ENCODE results near the gene EEIG1.

Gene EEIG1

DNA sequence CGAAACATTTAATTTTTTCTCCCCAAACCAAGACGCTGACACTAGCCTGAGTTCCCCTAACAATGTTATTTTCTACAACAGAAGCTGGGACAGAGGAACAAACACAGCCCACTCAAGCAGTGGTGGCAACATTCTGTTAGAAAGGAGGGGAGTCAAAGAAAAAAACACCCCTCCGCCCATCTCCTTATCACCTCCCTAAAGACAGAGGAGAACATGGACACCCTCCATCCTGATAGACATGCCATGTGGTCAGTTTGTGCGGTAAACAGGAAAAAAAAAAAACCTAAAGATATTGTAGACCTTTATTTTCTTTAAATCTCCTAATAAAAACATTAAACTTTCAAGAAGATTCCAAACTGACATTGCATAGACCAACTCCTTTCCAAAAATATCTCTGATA lies 40.2 kb downstream of the EEIG1 start:
- no peak overlapping the region for H3K4me3 ChIP-seq (ENCODE audit: low read length)
- no peaks in the 10 kb centered on the region for H3K27me3 ChIP-seq (replicated peaks; ENCODE audit: insufficient read depth, low read length)
- TF ChIP-seq EZH2 (optimal IDR thresholded peaks at IDR 0.05; ENCODE audit: low read depth, low read length) (no peak), EZH2phosphoT487 (IDR thresholded peaks at IDR 0.05; ENCODE audit: low read length) (no peak)
- TF ChIP-seq, protein P1, sequence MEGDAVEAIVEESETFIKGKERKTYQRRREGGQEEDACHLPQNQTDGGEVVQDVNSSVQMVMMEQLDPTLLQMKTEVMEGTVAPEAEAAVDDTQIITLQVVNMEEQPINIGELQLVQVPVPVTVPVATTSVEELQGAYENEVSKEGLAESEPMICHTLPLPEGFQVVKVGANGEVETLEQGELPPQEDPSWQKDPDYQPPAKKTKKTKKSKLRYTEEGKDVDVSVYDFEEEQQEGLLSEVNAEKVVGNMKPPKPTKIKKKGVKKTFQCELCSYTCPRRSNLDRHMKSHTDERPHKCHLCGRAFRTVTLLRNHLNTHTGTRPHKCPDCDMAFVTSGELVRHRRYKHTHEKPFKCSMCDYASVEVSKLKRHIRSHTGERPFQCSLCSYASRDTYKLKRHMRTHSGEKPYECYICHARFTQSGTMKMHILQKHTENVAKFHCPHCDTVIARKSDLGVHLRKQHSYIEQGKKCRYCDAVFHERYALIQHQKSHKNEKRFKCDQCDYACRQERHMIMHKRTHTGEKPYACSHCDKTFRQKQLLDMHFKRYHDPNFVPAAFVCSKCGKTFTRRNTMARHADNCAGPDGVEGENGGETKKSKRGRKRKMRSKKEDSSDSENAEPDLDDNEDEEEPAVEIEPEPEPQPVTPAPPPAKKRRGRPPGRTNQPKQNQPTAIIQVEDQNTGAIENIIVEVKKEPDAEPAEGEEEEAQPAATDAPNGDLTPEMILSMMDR (IDR thresholded peaks at IDR 0.05; ENCODE audit: low read length): no peak
- H3F3A ChIP-seq (ENCODE audit: insufficient read depth, low read length): no peaks in the 10 kb centered on the region
- H3K27ac ChIP-seq (ENCODE audit: low read length): no peak overlapping the region
- no peak overlapping the region for H3K4me2 ChIP-seq (ENCODE audit: low read depth, low read length)
- no peaks in the 10 kb centered on the region for H3K9me2 ChIP-seq (replicated peaks; ENCODE audit: insufficient read depth, low read length)
- no peak for DNase-seq
- no peaks in the 10 kb centered on the region for H3K36me3 ChIP-seq (replicated peaks; ENCODE audit: insufficient read depth, low read length)
- H4K20me1 ChIP-seq (ENCODE audit: insufficient read depth, low read length): 0 out of 2 replicates have a peak, but pooled peaks cover 2% of the 10 kb centered on the region
- H3K9ac ChIP-seq (ENCODE audit: low read length): no peak overlapping the region
- H2AFZ ChIP-seq (ENCODE audit: low read length): no peak overlapping the region
- peaks cover 8% of the 10 kb centered on the region for H3K4me1 ChIP-seq (ENCODE audit: low read length)
- H3K9me3 ChIP-seq (replicated peaks; ENCODE audit: insufficient read depth, low read length): no peaks in the 10 kb centered on the region
- peaks cover 20% of the 10 kb centered on the region for H3K79me2 ChIP-seq (ENCODE audit: low read length)

DNA sequence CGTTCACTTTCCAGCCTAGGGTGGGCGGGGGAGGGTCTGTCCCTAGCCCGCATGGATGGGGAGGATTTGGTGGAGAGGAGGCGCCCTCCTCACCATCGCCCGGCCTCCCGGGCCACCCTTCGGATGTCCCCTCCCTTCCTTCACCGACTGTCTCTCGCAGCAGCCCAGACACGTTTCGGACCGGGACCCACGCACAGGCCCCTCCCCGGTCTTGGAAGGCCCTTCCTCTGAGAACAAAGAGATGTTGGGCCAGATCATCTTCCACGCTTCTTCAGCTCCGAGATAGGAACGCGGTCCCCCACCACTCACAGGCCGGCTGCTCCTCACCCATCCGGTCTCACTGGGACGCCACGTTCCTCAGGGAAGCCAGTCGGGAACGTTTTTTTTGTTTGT lies 42.5 kb downstream of the EEIG1 start:
- H3F3A ChIP-seq (ENCODE audit: insufficient read depth, low read length): no peaks in the 10 kb centered on the region
- H3K4me3 ChIP-seq (ENCODE audit: low read length): peak overlapping the region; percentile 84; the same call in 1 of the 2 replicates
- peaks cover 35% of the 10 kb centered on the region for H3K79me2 ChIP-seq (ENCODE audit: low read length)
- no peak overlapping the region for H3K27ac ChIP-seq (ENCODE audit: low read length)
- H4K20me1 ChIP-seq (ENCODE audit: insufficient read depth, low read length): 0 out of 2 replicates have a peak, but pooled peaks cover 4% of the 10 kb centered on the region
- no peak for TF ChIP-seq EZH2phosphoT487 (IDR thresholded peaks at IDR 0.05; ENCODE audit: low read length)
- TF ChIP-seq EZH2 (optimal IDR thresholded peaks at IDR 0.05; ENCODE audit: low read depth, low read length): no peak
- TF ChIP-seq, protein P1 (IDR thresholded peaks at IDR 0.05; ENCODE audit: low read length): no peak
- H3K9me2 ChIP-seq (replicated peaks; ENCODE audit: insufficient read depth, low read length): no peaks in the 10 kb centered on the region
- no peaks in the 10 kb centered on the region for H3K36me3 ChIP-seq (replicated peaks; ENCODE audit: insufficient read depth, low read length)
- no peak overlapping the region for H3K9ac ChIP-seq (ENCODE audit: low read length)
- peaks cover 8% of the 10 kb centered on the region for H3K4me1 ChIP-seq (ENCODE audit: low read length)
- no peak for DNase-seq
- peak overlapping the region; percentile 86 for H3K4me2 ChIP-seq (ENCODE audit: low read depth, low read length)
- H3K9me3 ChIP-seq (replicated peaks; ENCODE audit: insufficient read depth, low read length): no peaks in the 10 kb centered on the region
- no peaks in the 10 kb centered on the region for H3K27me3 ChIP-seq (replicated peaks; ENCODE audit: insufficient read depth, low read length)
- no peak overlapping the region for H2AFZ ChIP-seq (ENCODE audit: low read length)

DNA sequence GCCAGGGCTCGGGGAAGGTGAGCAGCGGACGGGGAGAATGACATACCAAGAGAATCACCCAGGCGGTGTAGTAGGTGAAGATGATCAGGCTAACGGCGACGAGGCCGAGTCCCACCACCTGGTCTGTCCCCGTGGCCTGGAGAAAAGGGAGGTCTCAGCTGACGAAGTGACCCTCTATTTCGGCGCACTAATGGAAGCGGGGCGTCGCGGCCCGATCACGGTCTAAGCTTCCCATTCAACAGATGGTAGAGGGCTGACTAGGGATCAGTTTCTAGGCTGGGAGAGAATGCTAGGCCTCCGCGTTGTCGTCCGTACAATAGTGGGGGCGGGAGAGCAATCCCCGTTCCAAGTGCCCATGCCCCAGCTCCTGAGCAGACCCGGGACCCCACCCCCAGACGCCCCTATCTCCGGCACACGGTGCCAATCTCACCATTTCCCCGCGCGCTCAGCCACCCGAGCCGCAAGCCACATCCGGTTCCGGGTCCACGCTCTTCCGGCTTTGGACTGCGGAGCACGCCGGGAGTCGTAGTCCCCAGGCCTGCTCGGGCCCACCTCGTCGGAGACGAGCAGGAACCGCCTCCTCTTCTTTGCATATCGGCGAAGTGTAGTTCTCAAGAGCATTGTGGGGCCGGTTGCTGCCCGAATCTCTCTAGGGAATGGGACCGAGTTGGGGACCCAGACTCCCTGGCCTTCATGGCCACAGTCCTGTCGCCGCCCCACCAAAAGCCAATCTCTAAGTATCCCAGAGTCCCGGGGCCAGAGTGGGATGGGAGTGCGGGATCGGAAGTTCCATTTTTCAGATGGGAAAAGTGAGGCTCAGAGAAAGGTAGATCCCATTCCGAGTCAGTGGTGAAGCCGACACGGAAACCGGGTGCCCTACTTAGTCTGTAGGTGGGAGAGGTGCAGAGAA lies 43.1 kb downstream of the EEIG1 start, which contains the start of gene DPM2:
TSS of gene DPM2 (minus strand) at position 467 of the 910 bp plus-strand sequence. CDS start at position 433, 34 bp downstream.
- Histone ChIP-seq H3K79me2 (ENCODE audit: low read length) (peaks cover 35% of the 10 kb centered on the region), H4K20me1 (ENCODE audit: insufficient read depth, low read length) (0 out of 2 replicates have a peak, but pooled peaks cover 4% of the 10 kb centered on the region), H3F3A (ENCODE audit: insufficient read depth, low read length) (no peaks in the 10 kb centered on the region), H3K4me3 (ENCODE audit: low read length) (peak within 1 kb of the TSS; percentile 84), H3K27ac (ENCODE audit: low read length) (peak within 1 kb of the TSS; percentile 24; the same call in 1 of the 2 replicates), H3K9ac (ENCODE audit: low read length) (peak within 1 kb of the TSS; percentile 79), H3K4me1 (ENCODE audit: low read length) (peaks cover 8% of the 10 kb centered on the region), H2AFZ (ENCODE audit: low read length) (peak within 1 kb of the TSS; percentile 75), H3K27me3 (replicated peaks; ENCODE audit: insufficient read depth, low read length) (no peaks in the 10 kb centered on the region), H3K36me3 (replicated peaks; ENCODE audit: insufficient read depth, low read length) (no peaks in the 10 kb centered on the region), H3K9me2 (replicated peaks; ENCODE audit: insufficient read depth, low read length) (no peaks in the 10 kb centered on the region), H3K9me3 (replicated peaks; ENCODE audit: insufficient read depth, low read length) (no peaks in the 10 kb centered on the region), H3K4me2 (ENCODE audit: low read depth, low read length) (peak within 1 kb of the TSS; percentile 86)
- peak; percentile 94 for DNase-seq
- TF ChIP-seq, protein P1 (IDR thresholded peaks at IDR 0.05; ENCODE audit: low read length): no peak
- TF ChIP-seq EZH2 (optimal IDR thresholded peaks at IDR 0.05; ENCODE audit: low read depth, low read length) (no peak), EZH2phosphoT487 (IDR thresholded peaks at IDR 0.05; ENCODE audit: low read length) (no peak)

All from MM.1S (cell line).